AG04449 (cell line): Measurements from ENCODE around the gene CDC42BPA.

Source experiments
- CTCF ChIA-PET: fragments of 350-600 bp; formaldehyde crosslinking; extraction: SDS; loops from one replicate; lab custom pipeline; 2021; ENCODE audit warnings: antibody characterized with exemption; lab: Yijun Ruan, JAX
- POLR2A ChIA-PET: fragments of 400-600, 350-600 bp; formaldehyde crosslinking; extraction: SDS; loops from one replicate; lab custom pipeline; 2020; ENCODE audit warnings: antibody characterized with exemption, inconsistent platforms; lab: Yijun Ruan, JAX
- DNase-seq: peaks from one replicate; pipeline ENCODE4 v3.0.0-alpha.2; 2010; ENCODE audit warnings: low read depth, low spot score
- H3K4me3 ChIP-seq: 2 replicates; pipeline ENCODE4 v1.5.1; 2011; ENCODE audit warnings: low read depth, mild to moderate bottlenecking, control low read depth, low read length
- TF ChIP-seq, protein P1 (sequence below): IDR thresholded peaks from one replicate; pipeline ENCODE4 v1.5.1; 2011; ENCODE audit warnings: mild to moderate bottlenecking, moderate library complexity, low read length, control low read depth, inconsistent platforms; ENCODE audit not compliant: insufficient read depth; ENCODE audit errors: missing control alignments

Gene CDC42BPA

DNA sequence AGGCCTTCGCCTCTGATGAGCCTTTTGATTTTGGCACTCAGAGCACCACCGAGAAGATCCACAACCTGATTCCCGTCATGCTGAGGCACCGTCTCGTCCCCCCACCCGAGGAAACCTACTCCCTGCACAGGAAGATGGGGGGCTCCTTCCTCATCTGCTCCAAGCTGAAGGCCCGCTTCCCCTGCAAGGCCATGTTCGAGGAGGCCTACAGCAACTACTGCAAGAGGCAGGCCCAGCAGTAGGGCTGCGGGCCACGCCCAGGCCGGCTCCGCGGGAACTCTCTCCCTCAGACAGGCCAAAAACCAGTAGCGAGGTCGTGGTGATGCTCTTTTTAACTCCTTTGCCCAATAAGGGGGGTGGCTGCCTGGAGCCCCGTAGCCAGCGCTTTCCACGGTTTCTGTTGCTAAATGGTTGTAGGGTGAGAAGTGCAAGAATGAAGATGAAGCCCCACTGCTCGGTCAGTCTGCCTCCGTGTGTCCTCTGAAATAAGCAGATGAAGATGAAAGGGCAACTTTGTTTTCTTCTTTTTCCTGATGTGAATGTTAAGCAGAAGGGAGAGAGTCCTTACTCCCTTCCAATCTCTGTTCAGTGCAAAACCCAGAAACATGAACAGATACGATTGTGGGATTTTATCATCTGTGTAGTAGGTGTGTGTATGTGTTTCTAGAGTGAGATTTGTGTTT lies 331.7 kb downstream of the CDC42BPA start:
- TF ChIP-seq, protein P1, sequence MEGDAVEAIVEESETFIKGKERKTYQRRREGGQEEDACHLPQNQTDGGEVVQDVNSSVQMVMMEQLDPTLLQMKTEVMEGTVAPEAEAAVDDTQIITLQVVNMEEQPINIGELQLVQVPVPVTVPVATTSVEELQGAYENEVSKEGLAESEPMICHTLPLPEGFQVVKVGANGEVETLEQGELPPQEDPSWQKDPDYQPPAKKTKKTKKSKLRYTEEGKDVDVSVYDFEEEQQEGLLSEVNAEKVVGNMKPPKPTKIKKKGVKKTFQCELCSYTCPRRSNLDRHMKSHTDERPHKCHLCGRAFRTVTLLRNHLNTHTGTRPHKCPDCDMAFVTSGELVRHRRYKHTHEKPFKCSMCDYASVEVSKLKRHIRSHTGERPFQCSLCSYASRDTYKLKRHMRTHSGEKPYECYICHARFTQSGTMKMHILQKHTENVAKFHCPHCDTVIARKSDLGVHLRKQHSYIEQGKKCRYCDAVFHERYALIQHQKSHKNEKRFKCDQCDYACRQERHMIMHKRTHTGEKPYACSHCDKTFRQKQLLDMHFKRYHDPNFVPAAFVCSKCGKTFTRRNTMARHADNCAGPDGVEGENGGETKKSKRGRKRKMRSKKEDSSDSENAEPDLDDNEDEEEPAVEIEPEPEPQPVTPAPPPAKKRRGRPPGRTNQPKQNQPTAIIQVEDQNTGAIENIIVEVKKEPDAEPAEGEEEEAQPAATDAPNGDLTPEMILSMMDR = no peak
- ChIA-PET CTCF (interaction anchor here (1.3 kb wide), 1 partner anchor 333 kb away, joined by 3 read pairs; no protein-coding TSS in a partner anchor), POLR2A (no interaction called here)
- no peak for DNase-seq
- no peak overlapping the region for H3K4me3 ChIP-seq

DNA sequence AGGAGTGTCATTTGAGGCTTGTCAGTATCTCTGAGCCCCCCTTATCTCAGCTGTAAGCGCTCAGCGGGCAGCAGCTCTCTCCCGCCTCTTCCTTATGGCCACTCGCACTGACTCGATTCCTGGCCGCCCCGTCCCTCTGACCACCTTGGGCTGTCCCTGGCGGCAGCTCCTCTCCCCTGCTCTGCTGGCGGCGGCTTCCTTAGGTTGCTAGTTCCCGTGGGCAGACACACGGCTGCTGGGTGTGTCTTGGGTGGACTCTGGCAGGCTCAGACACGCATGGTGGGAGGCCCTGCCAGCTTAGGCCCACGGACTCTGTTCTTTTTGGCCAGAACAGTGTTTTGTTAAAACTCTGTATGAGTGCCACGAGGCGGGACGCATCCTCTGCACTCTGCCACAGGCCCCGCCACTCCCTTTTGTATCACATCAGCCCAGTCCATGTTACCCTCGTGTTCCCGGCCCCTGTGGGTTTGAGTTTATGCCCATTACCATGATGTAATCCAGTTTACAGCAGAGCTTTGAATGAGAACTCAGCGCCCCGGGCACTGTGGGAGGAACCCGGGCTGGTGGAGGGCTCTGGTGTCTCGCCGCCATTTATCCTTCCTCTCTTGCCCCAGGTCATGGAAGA lies 332.3 kb downstream of the CDC42BPA start:
- H3K4me3 ChIP-seq = no peak overlapping the region
- CTCF ChIA-PET = interaction anchor here (1.3 kb wide), 1 partner anchor 332 kb away, joined by 3 read pairs; no protein-coding TSS in a partner anchor
- TF ChIP-seq, protein P1 = no peak
- POLR2A ChIA-PET = no interaction called here
- no peak for DNase-seq

DNA sequence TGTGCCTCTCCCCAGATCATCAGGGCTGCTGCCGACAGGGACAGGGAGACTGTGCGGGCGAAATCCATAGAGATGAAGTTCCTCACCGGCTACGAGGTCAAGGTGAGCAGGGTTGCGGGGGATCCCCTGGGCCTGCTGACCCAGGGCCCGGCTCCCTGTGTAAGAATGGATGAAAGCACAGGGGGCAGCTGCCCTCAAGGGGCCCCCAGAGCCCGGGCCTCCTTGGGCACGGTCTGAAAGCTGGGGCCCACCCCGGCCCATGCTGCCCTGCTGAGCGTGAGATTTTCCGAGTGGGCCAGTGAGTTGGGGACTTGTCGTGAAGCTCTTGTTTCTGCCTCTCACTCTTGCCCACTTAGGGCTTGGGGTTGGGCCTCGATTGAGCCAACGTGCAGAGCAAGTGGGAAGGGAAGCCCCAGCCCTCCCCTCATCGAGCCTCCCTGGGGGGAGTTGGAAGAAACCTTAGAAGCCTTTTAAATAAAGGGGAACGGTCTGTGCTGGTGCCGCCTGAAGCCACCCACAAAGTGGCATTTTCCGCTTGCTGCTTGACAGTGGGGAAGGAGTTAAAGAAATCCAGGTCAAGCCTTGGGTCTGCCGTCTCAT lies 333.0 kb downstream of the CDC42BPA start:
- TF ChIP-seq, protein P1 = no peak
- ChIA-PET POLR2A (no interaction called here), CTCF (no interaction called here)
- H3K4me3 ChIP-seq = no peak overlapping the region
- DNase-seq = no peak

DNA sequence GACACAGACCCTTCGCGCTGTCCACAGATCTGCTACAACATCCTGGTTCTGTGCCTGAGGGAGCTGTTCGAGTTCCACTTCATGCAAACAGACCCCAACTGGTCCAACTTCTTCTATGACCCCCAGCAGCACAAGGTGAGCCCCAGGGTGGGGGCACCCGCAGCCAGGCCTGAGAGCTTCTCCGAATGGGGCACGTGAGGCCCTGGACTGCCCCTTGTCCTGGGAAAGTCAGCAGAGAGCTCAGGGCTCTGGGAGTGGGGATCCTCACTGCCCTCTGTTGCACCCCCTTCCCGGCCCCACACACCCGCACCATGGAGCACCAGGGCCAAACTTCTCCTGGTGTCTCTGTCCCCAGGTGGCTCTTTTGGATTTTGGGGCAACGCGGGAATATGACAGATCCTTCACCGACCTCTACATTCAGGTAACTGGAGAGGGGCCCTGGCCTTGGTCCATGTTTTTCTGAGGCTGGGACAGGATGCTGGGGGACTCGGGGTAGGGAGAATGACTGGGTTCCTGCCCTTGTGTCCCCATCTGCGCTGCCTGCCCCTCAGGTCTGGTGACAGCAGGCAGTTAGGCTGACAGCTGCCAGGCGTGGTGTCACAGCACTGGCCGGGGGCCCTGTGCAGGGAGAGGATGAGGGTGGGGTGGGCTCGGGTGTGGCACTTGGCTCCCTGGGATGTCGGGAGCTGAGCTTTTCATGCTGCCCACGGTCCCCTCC lies 333.6 kb downstream of the CDC42BPA start:
- no peak for DNase-seq
- POLR2A ChIA-PET = no interaction called here
- TF ChIP-seq, protein P1 = no peak
- no peak overlapping the region for H3K4me3 ChIP-seq
- CTCF ChIA-PET = interaction anchor here (0.8 to 1.0 kb wide), 2 partner anchors 9 to 10 kb away, joined by 3 to 4 read pairs; no protein-coding TSS in a partner anchor

DNA sequence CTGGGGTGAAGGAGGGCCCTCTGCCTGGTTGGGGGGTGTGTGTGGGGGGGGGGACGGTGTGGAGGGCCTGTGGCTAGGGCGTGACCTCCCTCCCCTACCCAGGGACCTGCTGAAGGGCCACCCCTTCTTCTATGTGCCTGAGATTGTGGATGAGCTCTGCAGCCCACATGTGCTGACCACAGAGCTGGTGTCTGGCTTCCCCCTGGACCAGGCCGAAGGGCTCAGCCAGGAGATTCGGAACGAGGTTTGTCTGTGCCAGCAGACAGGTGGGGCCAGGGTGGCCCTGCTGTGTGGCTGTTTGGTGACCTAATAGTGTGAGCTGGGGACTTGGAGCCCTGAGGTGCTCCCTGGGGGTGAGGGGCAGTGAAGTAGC lies 334.3 kb downstream of the CDC42BPA start:
- POLR2A ChIA-PET = interaction anchor here (1.3 kb wide), 1 partner anchor 12 kb away, joined by 4 read pairs; no protein-coding TSS in a partner anchor
- H3K4me3 ChIP-seq = no peak overlapping the region
- CTCF ChIA-PET = interaction anchor here (0.8 to 1.0 kb wide), 2 partner anchors 9 to 10 kb away, joined by 3 to 4 read pairs; no protein-coding TSS in a partner anchor

More for the DNA sequence above, 334.3 kb downstream of the CDC42BPA start:
- DNase-seq = no peak
- TF ChIP-seq, protein P1 = no peak
